Esophagus squamous epithelium (tissue), 5 donors: ENCODE data around the gene TAF3. TPM values are rescaled to one million over a fixed set of nuclear protein-coding genes. Genes with fewer than 3 reads are reported as not detected.

Experiments used
- DNase-seq: peaks from one replicate; lab custom pipeline; 2025; lab: John Stamatoyannopoulos, UW
- H3K27ac ChIP-seq, 4 donors: fragments of 200-600 bp; sonication (generic); one replicate each; pipeline ENCODE4 v1.5.1; 2016 to 2019; ENCODE audit warnings: mild to moderate bottlenecking in 1 of 4
- H3K27me3 ChIP-seq, 4 donors: fragments of 200-600 bp; sonication (generic); 1 replicate in 3 of 4; 2 replicates in 1 of 4; pipeline versions ENCODE4 v1.5.1 to v1.6.0; 2017 to 2021; ENCODE audit warnings: antibody characterized with exemption in 1 of 4
- H3K36me3 ChIP-seq, 3 donors: fragments of 200-600 bp; sonication (generic); one replicate each; pipeline ENCODE4 v1.5.1; 2016 to 2019
- H3K4me1 ChIP-seq, 3 donors: fragments of 200-600 bp; sonication (generic); one replicate each; pipeline ENCODE4 v1.5.1; 2017 to 2019
- H3K4me3 ChIP-seq, 4 donors: fragments of 200-600 bp; sonication (generic); 1 replicate in 3 of 4; 2 replicates in 1 of 4; pipeline ENCODE4 v1.5.1; 2016 to 2019; ENCODE audit warnings: mild to moderate bottlenecking in 2 of 4, moderate library complexity in 1 of 4
- H3K9me3 ChIP-seq, 3 donors: fragments of 200-600 bp; sonication (generic); one replicate each; pipeline ENCODE4 v1.5.1; 2016 to 2019
- POLR2A ChIP-seq, 4 donors: fragments of 450-650 bp; IDR thresholded peaks; one replicate each; pipeline ENCODE4 v1.6.1; 2017; ENCODE audit warnings: antibody characterized with exemption in 4 of 4, mild to moderate bottlenecking in 4 of 4, moderate library complexity in 3 of 4
- WGBS, 2 donors: methylation state at CpG; one replicate each; pipeline ENCODE4 v1.1.5; 2018; 5-methylcytosine and 5-hydroxymethylcytosine counted together
- intact Hi-C: fragments of 100-400 bp; cut with DNase I; formaldehyde crosslinking; loops from one replicate; pipeline ENCODE4 v1.15.0; 2022
- total RNA-seq, 4 donors: library from RNA; depleted of rRNA; stranded (reverse); fragments of >200 nt; gene quantifications; one replicate each; pipeline ENCODE4 v1.1.0, GENCODE V29; 2016
- TF ChIP-seq, protein P1 (sequence below), 6 experiments: fragments of 450-650 bp in 4 of 6; fragments of 200-600 bp in 2 of 6; sonication (generic) in 2 of 6; IDR thresholded peaks; one replicate each; pipeline ENCODE4 v1.5.1; 2016 to 2019; ENCODE audit warnings: antibody characterized with exemption in 6 of 6, mild to moderate bottlenecking in 4 of 6, moderate library complexity in 4 of 6
- donor health status: DM: yes; HTN: yes; CAD: no.

The TAF3 gene
- total RNA-seq, 4 donors from 2014 or later: 2.6 to 5.1 (median 3.6) TPM

DNA sequence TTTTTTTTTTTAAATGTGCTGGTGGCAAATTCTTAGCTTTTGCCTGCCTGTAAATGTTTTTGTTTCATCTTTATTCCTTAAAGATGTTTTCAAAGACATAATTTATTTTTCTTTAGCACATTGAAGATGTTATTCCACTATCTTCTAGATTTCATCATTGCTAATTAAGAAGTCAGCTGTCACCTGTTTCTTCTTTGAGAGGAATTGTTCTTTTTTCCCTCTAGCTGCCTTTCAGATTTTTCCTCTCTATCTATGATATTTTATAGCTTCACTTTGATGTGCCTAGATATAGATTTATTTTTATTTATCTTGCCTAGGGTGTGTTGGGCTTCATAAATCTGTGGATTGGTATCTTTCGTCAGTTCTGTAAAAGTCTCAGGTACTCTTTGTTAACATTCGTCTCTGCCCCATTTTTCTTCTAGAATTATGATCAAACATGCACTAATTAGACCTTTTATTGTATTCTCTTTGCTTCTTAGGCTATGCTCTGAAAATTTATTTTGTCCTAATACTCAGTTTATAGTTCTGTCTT lies 186.2 kb downstream of the TAF3 start:
- intact Hi-C loops: no loop called here
- no peaks in the 10 kb centered on the region for H3K4me1 ChIP-seq
- peaks cover 0 to 22% (median 7%) of the 10 kb centered on the region in 3 donors for H3K9me3 ChIP-seq
- H3K27me3 ChIP-seq: no peaks in the 10 kb centered on the region
- H3K36me3 ChIP-seq: peaks cover 0 to 15% (median 1%) of the 10 kb centered on the region in 3 donors
- no peak overlapping the region for H3K27ac ChIP-seq
- H3K4me3 ChIP-seq: no peak overlapping the region
- no peak for DNase-seq
- no peak for TF ChIP-seq POLR2A (IDR thresholded peaks at IDR 0.05)
- TF ChIP-seq, protein P1, sequence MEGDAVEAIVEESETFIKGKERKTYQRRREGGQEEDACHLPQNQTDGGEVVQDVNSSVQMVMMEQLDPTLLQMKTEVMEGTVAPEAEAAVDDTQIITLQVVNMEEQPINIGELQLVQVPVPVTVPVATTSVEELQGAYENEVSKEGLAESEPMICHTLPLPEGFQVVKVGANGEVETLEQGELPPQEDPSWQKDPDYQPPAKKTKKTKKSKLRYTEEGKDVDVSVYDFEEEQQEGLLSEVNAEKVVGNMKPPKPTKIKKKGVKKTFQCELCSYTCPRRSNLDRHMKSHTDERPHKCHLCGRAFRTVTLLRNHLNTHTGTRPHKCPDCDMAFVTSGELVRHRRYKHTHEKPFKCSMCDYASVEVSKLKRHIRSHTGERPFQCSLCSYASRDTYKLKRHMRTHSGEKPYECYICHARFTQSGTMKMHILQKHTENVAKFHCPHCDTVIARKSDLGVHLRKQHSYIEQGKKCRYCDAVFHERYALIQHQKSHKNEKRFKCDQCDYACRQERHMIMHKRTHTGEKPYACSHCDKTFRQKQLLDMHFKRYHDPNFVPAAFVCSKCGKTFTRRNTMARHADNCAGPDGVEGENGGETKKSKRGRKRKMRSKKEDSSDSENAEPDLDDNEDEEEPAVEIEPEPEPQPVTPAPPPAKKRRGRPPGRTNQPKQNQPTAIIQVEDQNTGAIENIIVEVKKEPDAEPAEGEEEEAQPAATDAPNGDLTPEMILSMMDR (IDR thresholded peaks at IDR 0.05): no peak
- WGBS, 2 donors: 72 to 74% methylated on average over 2 of the region's 2 CpGs

DNA sequence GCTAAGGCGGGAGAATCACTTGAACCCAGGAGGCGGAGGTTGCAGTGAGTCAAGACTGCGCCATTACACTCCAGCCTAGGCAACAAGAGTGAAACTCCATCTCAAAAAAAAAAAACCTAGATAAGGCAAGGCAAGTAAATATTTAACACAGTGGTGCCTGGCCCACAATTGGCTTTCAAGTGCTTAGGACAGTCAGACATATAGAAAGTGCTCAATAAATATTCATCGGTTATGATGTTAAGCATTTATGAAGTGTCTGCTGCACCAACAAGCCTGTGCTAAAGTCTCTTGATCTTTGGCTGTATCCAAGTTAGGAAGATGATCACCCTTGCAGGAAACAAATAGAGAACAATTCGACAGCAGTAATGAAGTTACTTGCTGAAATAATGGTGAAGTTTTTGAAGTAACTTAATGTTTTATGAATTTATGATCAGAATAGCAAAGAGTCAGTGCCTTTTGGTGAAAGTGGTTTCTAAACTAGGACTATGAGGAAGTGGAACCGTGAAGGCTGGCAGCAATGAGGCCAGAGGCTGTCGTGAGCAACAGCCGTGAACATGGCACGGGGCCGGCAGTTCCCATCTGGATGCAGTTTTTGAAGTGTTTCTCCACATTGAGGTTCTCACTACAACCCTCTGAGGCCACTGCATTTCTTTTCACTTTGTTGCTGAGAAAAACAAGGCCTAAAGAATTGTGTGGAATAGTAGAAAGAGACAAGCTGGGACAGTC lies 188.1 kb downstream of the TAF3 start:
- Histone ChIP-seq H3K27me3 (no peaks in the 10 kb centered on the region), H3K36me3 (peaks cover 0 to 34% (median 7%) of the 10 kb centered on the region in 3 donors), H3K27ac (no peak overlapping the region), H3K4me1 (no peaks in the 10 kb centered on the region), H3K4me3 (no peak overlapping the region), H3K9me3 (peaks cover 0 to 22% (median 7%) of the 10 kb centered on the region in 3 donors)
- no peak for DNase-seq
- TF ChIP-seq, protein P1 (IDR thresholded peaks at IDR 0.05): no peak
- 74 to 86% methylated on average over 9 to 10 of the region's 10 CpGs for WGBS, 2 donors
- intact Hi-C loops: no loop called here

DNA sequence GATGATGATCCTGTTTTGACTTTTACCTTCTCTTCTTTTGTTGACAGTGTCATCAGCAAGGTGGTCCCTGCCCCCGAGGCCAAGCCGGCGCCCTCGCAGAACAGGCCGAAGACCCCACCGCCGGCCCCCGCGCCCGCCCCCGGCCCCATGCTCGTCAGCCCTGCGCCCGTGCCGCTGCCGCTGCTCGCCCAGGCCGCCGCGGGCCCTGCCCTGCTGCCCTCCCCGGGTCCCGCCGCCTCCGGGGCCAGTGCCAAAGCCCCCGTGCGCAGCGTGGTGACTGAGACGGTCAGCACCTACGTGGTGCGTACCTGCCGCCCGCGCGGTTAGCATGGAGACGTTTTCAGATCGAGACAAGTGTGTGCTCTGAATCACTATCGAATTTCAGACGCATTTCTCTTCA lies 190.7 kb downstream of the TAF3 start:
- H3K4me1 ChIP-seq: no peaks in the 10 kb centered on the region
- H3K27ac ChIP-seq: no peak overlapping the region
- no peak for TF ChIP-seq POLR2A (IDR thresholded peaks at IDR 0.05)
- TF ChIP-seq, protein P1 (IDR thresholded peaks at IDR 0.05): no peak
- no peaks in the 10 kb centered on the region for H3K27me3 ChIP-seq
- H3K9me3 ChIP-seq: peaks cover 0 to 14% (median 7%) of the 10 kb centered on the region in 3 donors
- H3K36me3 ChIP-seq: peaks cover 0 to 52% (median 12%) of the 10 kb centered on the region in 3 donors
- WGBS, 2 donors: 92 to 98% methylated on average over 13 to 17 of the region's 38 CpGs
- intact Hi-C loops: no loop called here
- H3K4me3 ChIP-seq: no peak overlapping the region
- DNase-seq: no peak

DNA sequence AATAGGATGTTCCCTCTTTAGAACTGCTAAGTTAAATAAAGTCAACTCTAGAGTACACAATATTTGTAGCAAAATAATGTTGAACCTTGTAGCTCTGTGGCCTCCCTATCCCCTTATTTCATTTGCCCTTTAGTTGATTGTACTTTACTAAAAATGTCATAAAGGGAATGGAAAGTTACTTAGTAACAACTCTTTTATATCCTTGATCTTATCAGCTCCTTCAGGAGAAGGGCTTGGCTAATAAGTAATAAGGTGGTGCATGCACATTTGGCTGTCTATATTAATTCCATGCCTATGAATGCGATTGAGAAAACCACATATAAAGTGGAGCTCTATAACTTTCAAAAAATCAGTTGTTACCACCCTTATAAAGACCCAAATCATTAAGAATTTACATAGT lies 194.7 kb downstream of the TAF3 start:
- Histone ChIP-seq H3K27ac (no peak overlapping the region), H3K4me1 (no peaks in the 10 kb centered on the region), H3K9me3 (no peaks in the 10 kb centered on the region), H3K27me3 (no peaks in the 10 kb centered on the region), H3K36me3 (peaks cover 0 to 81% (median 21%) of the 10 kb centered on the region in 3 donors), H3K4me3 (no peak overlapping the region)
- 94 to 100% methylated on average over 1 of the region's 1 CpG for WGBS, 2 donors
- intact Hi-C loops: no loop called here
- TF ChIP-seq, protein P1 (IDR thresholded peaks at IDR 0.05): no peak
- TF ChIP-seq POLR2A (IDR thresholded peaks at IDR 0.05): no peak
- no peak for DNase-seq

DNA sequence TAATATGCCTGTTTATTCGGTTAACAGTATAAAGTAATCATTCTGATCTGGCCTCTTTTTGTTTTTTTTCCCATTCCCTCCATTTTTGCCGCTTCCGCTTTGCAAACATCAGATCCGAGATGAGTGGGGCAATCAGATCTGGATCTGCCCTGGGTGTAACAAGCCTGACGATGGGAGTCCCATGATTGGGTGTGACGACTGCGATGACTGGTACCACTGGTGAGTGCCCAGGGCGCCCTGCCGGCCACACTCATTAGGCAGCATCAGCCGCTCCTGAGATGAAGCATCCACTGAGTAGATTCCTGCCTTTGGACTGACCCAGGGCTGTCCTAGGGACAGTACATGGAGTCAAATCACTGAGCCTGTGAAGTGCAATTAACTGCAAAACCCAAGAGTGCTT lies 195.3 kb downstream of the TAF3 start:
- H3K4me1 ChIP-seq: no peaks in the 10 kb centered on the region
- intact Hi-C loops: no loop called here
- no peak overlapping the region for H3K27ac ChIP-seq
- WGBS, 2 donors: 97% methylated on average over 6 to 7 of the region's 10 CpGs
- no peaks in the 10 kb centered on the region for H3K27me3 ChIP-seq
- H3K9me3 ChIP-seq: no peaks in the 10 kb centered on the region
- DNase-seq: no peak
- H3K36me3 ChIP-seq: peaks cover 0 to 75% (median 21%) of the 10 kb centered on the region in 3 donors
- H3K4me3 ChIP-seq: no peak overlapping the region
- TF ChIP-seq POLR2A (IDR thresholded peaks at IDR 0.05): no peak
- TF ChIP-seq, protein P1 (IDR thresholded peaks at IDR 0.05): no peak
